K562 (cell line): ENCODE measurements around the gene SAT2.

Experiments
- NRF1 ChIP-seq, 2 experiments: fragments of 450-650 bp; IDR thresholded peaks in 1 of 2; conservative IDR thresholded peaks in 1 of 2; 2 replicates each; pipeline ENCODE4 v1.6.1; 2014; ENCODE audit warnings: mild to moderate bottlenecking in 2 of 2
- POLR2A ChIP-seq: fragments of 450-650 bp; conservative IDR thresholded peaks from 2 replicates; pipeline ENCODE4 v1.6.1; 2016
- TARDBP ChIP-seq: fragments of 450-650 bp; IDR thresholded peaks from 2 replicates; pipeline ENCODE4 v1.6.1; 2016
- TF ChIP-seq, protein P1 (sequence below): fragments of 250-450 bp; sonication (Bioruptor Pico); IDR thresholded peaks from 2 replicates; pipeline ENCODE4 v1.5.0; 2021
- TF ChIP-seq, protein P2 (sequence below), 3 experiments: IDR thresholded peaks in 2 of 3; conservative IDR thresholded peaks in 1 of 3; 2 replicates each; pipeline ENCODE4 v1.5.1; 2011 to 2012; ENCODE audit warnings: low read length in 3 of 3, mild to moderate bottlenecking in 3 of 3, control low read depth in 2 of 3, improper control_type of control experiment in 1 of 3, inconsistent platforms in 1 of 3, low read depth in 1 of 3, mixed read lengths in 1 of 3, moderate library complexity in 1 of 3; ENCODE audit not compliant: insufficient read depth in 2 of 3
- TF ChIP-seq, protein P3 (sequence below): sonication (generic); formaldehyde crosslinking; IDR thresholded peaks from 2 replicates; pipeline ENCODE4 v1.9.0; 2022; ENCODE audit warnings: mild to moderate bottlenecking, missing genetic modification reagents

DNA sequence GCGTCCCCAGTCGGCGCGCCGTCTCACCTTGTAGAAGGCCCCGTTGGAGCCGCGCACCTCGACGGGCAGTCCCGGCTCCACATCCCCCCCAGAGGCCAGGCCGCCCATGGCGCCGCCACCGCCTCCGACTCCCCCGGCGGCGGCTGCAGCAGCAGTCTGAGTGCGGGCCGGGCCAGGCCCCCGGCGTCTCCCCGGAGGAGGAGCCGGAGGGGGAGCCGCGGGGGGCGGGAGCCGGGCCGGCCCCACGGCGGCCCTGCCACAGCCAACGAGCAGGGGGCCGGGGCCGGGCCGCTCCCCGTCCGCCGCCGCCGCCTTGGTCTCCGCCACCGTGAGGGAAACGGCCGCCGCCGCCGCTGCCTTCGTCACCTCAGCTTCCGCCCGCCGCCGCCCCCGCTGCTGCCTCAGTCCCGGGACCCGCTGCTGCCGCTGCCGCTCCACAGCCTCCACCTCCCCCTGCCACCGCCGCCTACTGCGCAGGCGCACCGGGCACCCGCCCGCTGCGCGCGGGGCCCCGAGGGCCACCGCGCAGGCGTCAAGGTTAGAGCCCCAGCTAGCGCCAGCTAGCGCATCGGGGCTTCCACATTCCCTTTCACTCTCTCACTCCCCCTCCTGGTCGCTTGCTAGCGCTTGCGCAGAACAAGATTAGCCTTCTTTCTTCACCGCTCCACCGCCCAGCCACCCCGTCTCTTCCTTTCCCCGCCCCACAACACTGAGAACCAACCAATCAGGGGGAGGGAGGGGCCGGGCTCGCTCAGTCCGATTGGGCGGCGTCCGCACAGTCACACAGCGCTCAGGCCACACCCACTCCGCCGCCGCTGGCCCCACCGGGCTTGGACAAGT is 13.0 kb downstream of the SAT2 start, which contains the start of gene FXR2:
- TF ChIP-seq POLR2A, result no peak
- TF ChIP-seq, protein P1, sequence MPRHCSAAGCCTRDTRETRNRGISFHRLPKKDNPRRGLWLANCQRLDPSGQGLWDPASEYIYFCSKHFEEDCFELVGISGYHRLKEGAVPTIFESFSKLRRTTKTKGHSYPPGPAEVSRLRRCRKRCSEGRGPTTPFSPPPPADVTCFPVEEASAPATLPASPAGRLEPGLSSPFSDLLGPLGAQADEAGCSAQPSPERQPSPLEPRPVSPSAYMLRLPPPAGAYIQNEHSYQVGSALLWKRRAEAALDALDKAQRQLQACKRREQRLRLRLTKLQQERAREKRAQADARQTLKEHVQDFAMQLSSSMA (CRISPR knock-in tag), result no peak
- TF ChIP-seq NRF1 (conservative IDR thresholded peaks at IDR 0.05 in 1 of 2, IDR thresholded peaks at IDR 0.05 in 1 of 2), result peak; percentile 99
- TF ChIP-seq, protein P2, sequence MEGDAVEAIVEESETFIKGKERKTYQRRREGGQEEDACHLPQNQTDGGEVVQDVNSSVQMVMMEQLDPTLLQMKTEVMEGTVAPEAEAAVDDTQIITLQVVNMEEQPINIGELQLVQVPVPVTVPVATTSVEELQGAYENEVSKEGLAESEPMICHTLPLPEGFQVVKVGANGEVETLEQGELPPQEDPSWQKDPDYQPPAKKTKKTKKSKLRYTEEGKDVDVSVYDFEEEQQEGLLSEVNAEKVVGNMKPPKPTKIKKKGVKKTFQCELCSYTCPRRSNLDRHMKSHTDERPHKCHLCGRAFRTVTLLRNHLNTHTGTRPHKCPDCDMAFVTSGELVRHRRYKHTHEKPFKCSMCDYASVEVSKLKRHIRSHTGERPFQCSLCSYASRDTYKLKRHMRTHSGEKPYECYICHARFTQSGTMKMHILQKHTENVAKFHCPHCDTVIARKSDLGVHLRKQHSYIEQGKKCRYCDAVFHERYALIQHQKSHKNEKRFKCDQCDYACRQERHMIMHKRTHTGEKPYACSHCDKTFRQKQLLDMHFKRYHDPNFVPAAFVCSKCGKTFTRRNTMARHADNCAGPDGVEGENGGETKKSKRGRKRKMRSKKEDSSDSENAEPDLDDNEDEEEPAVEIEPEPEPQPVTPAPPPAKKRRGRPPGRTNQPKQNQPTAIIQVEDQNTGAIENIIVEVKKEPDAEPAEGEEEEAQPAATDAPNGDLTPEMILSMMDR (IDR thresholded peaks at IDR 0.05 in 2 of 3, conservative IDR thresholded peaks at IDR 0.05 in 1 of 3; ENCODE audit: insufficient read depth in 2 of 3, low read depth in 1 of 3, low read length in 3 of 3), result peak; percentile 75 to 98 (median 98)
- TF ChIP-seq TARDBP, result no peak
- TF ChIP-seq, protein P3, sequence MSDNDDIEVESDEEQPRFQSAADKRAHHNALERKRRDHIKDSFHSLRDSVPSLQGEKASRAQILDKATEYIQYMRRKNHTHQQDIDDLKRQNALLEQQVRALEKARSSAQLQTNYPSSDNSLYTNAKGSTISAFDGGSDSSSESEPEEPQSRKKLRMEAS (CRISPR knock-in tag), result no peak
